Muscle of back (tissue), 11 donors: ENCODE results near the gene PARVB. TPM values are rescaled to one million over a fixed set of nuclear protein-coding genes. Genes with fewer than 3 reads are reported as not detected.

ENCODE experiments used
- DNase-seq, 3 donors: peaks; one replicate each; pipeline versions ENCODE4 v3.0.0 to v3.0.0-alpha.2; 2013
- polyA plus RNA-seq, 10 donors: library from polyadenylated mRNA; unstranded; fragments of 120-200 nt; gene quantifications; one replicate each; pipeline ENCODE4 v1.2.1, GENCODE V29; 2013; ENCODE audit not compliant: insufficient read length in 10 of 10

The PARVB gene
- polyA plus RNA-seq, 10 donors: 31.4 to 42.7 (median 39.0) TPM

GRCh38 chr22:44196731-44197131 lies 172.6 kb downstream of the PARVB start:
- DNase-seq: no peak

- no peak for DNase-seq
Measured at GRCh38 chr22:44197271-44197670, 173.2 kb downstream of the PARVB start.

- DNase-seq: no peak
Measured at GRCh38 chr22:44199164-44199563, 175.1 kb downstream of the PARVB start.

- no peak for DNase-seq
Measured at GRCh38 chr22:44199866-44200265, 175.8 kb downstream of the PARVB start.

- no peak for DNase-seq
Measured at GRCh38 chr22:44200451-44200850, 176.3 kb downstream of the PARVB start.

GRCh38 chr22:44200855-44201550 lies 176.9 kb downstream of the PARVB start:
- DNase-seq: peak in 1 of 3 donors; percentile 10

- DNase-seq: peak in 1 of 3 donors; percentile 18
Measured at GRCh38 chr22:44201665-44202064, 177.6 kb downstream of the PARVB start.

GRCh38 chr22:44202261-44202789 lies 178.2 kb downstream of the PARVB start:
- peak in 2 of 3 donors; percentile 22 to 73 for DNase-seq

- no peak for DNase-seq
Measured at GRCh38 chr22:44203203-44203602, 179.1 kb downstream of the PARVB start.

- no peak for DNase-seq
Measured at GRCh38 chr22:44204739-44205515, 180.8 kb downstream of the PARVB start.

GRCh38 chr22:44205516-44206329 lies 181.6 kb downstream of the PARVB start:
- DNase-seq: peak in 1 of 3 donors; percentile 10

GRCh38 chr22:44206330-44206645 lies 182.2 kb downstream of the PARVB start:
- DNase-seq: no peak

- no peak for DNase-seq
Measured at GRCh38 chr22:44206696-44207095, 182.6 kb downstream of the PARVB start.

GRCh38 chr22:44207173-44207980 lies 183.3 kb downstream of the PARVB start:
- no peak for DNase-seq

GRCh38 chr22:44207981-44208317 lies 183.8 kb downstream of the PARVB start:
- DNase-seq: no peak

GRCh38 chr22:44209343-44209742 lies 185.2 kb downstream of the PARVB start:
- DNase-seq: no peak

- DNase-seq: no peak
Measured at GRCh38 chr22:44210722-44211121, 186.6 kb downstream of the PARVB start.

- no peak for DNase-seq
Measured at GRCh38 chr22:44211256-44211945, 187.3 kb downstream of the PARVB start.

GRCh38 chr22:44211946-44212930 lies 188.1 kb downstream of the PARVB start:
- DNase-seq: peak; percentile 50 to 67 (median 66)

- DNase-seq: no peak
Measured at GRCh38 chr22:44212936-44213335, 188.8 kb downstream of the PARVB start.
